ENCODE data around the gene TMEM72.

- TF ChIP-seq CTCF (IDR thresholded peaks at IDR 0.05), result no peak
- TF ChIP-seq POLR2A (IDR thresholded peaks at IDR 0.05), result no peak
These were observed 3.8 kb downstream of the TMEM72 start for GRCh38 chr10:44914891-44915290.

All from lower leg skin (tissue), 3 donors.